Dendritic cell treated with granulocyte-macrophage colony-stimulating factor and Interleukin-4, amounts not matched to agents 40 ng/mL and 50 ng/mL, for 4 days (primary cell): ENCODE measurements around the gene CTAGE8.
"Not testable (repeated sequence)": the region's sequence is repeated elsewhere in the genome, so short reads cannot be mapped to it uniquely, and the experiment has no call there.

Experiments
- H3K27ac Mint-ChIP-seq: one replicate; pipeline ENCODE4 v1.8.0; 2022; ENCODE audit warnings: mild to moderate bottlenecking, mixed read lengths
- H3K27me3 Mint-ChIP-seq: one replicate; pipeline ENCODE4 v1.8.0; 2022; ENCODE audit warnings: mild to moderate bottlenecking, mixed read lengths
- H3K36me3 Mint-ChIP-seq: one replicate; pipeline ENCODE4 v1.8.0; 2022; ENCODE audit warnings: low read depth, mixed read lengths
- H3K4me1 Mint-ChIP-seq: one replicate; pipeline ENCODE4 v1.8.0; 2022; ENCODE audit warnings: low read depth, mixed read lengths
- H3K4me3 Mint-ChIP-seq: one replicate; pipeline ENCODE4 v1.8.0; 2022; ENCODE audit warnings: mild to moderate bottlenecking, moderate library complexity, mixed read lengths
- H3K9me3 Mint-ChIP-seq: one replicate; pipeline ENCODE4 v1.8.0; 2022; ENCODE audit warnings: mixed read lengths
- intact Hi-C: fragments of 100-400 bp; cut with micrococcal nuclease; formaldehyde crosslinking; loops from one replicate; pipeline ENCODE4 v1.15.0; 2022

The CTAGE8 gene

GRCh38 chr7:144282490-144282889 is 13.4 kb upstream of the CTAGE8 start:
- H3K27ac Mint-ChIP-seq, H3K4me1 Mint-ChIP-seq, H3K27me3 Mint-ChIP-seq, H3K9me3 Mint-ChIP-seq, H3K4me3 Mint-ChIP-seq, H3K36me3 Mint-ChIP-seq, intact Hi-C loops: not testable (repeated sequence)

GRCh38 chr7:144281981-144282380 is 12.9 kb upstream of the CTAGE8 start:
- intact Hi-C loops = not testable (repeated sequence)

GRCh38 chr7:144280010-144280409 is 10.9 kb upstream of the CTAGE8 start:
- intact Hi-C loops, H3K27ac Mint-ChIP-seq, H3K9me3 Mint-ChIP-seq, H3K4me1 Mint-ChIP-seq, H3K4me3 Mint-ChIP-seq, H3K36me3 Mint-ChIP-seq, H3K27me3 Mint-ChIP-seq: not testable (repeated sequence)

More at GRCh38 chr7:144281981-144282380, 12.9 kb upstream of the CTAGE8 start:
- not testable (repeated sequence) for H3K36me3 Mint-ChIP-seq, H3K27me3 Mint-ChIP-seq, H3K9me3 Mint-ChIP-seq, H3K4me1 Mint-ChIP-seq, H3K27ac Mint-ChIP-seq, H3K4me3 Mint-ChIP-seq

- H3K36me3 Mint-ChIP-seq, H3K9me3 Mint-ChIP-seq, H3K4me1 Mint-ChIP-seq, H3K4me3 Mint-ChIP-seq, H3K27ac Mint-ChIP-seq, H3K27me3 Mint-ChIP-seq, intact Hi-C loops: not testable (repeated sequence)
Observed at GRCh38 chr7:144275281-144275680, 6.2 kb upstream of the CTAGE8 start.

- intact Hi-C loops, H3K27ac Mint-ChIP-seq, H3K36me3 Mint-ChIP-seq, H3K4me1 Mint-ChIP-seq, H3K4me3 Mint-ChIP-seq, H3K9me3 Mint-ChIP-seq, H3K27me3 Mint-ChIP-seq: not testable (repeated sequence)
Observed at GRCh38 chr7:144264692-144265091, 4.4 kb downstream of the CTAGE8 start, which contains the start of gene OR2A7. Gene OR2A7 (minus strand): TSS chr7:144264792. CDS start chr7:144259628, 5,164 bp downstream.

- H3K27me3 Mint-ChIP-seq, intact Hi-C loops, H3K4me3 Mint-ChIP-seq, H3K27ac Mint-ChIP-seq, H3K9me3 Mint-ChIP-seq, H3K4me1 Mint-ChIP-seq, H3K36me3 Mint-ChIP-seq: not testable (repeated sequence)
Observed at GRCh38 chr7:144262128-144262527, 7.0 kb downstream of the CTAGE8 start.

DNA sequence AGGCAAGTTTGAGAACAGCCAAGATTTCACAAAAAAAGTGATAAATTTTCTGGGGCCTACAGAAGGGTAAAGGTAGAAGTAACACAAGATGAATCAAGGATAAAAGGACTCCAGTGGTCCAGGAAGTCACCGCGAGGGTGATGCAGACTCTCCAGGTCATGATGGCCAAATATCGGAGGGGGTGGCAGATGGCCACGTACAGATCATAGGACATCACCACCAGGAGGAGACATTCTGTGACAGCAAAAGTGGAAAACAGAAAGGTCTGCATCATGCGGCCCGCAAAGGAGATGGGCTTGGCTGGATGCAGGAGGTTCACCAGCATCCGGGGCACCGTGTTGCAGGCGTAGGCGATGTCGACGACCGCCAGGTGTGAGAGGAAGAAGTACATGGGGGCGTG is 10.0 kb downstream of the CTAGE8 start:
- H3K4me1 Mint-ChIP-seq, H3K27ac Mint-ChIP-seq, intact Hi-C loops, H3K9me3 Mint-ChIP-seq, H3K36me3 Mint-ChIP-seq, H3K4me3 Mint-ChIP-seq, H3K27me3 Mint-ChIP-seq: not testable (repeated sequence)

DNA sequence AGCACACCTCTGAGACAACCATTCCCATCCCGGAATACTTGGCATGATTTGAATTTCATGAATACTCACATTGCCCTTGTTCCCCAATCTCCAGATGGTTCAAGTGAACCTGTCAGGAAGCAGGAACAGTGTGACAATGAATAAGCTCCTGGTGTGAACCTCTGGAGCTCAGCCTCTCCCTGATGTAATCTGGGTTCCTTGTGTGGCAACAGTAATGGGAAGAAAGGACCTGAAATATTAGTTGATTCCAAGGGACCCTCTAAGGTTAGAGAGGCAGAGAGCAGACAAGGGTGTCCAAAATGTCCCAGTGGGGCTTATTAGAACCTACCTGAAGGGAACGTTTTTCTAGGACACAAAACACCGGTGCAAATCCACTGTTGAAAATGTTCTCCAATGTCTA is 13.0 kb downstream of the CTAGE8 start:
- Mint-ChIP-seq H3K27ac (no peak overlapping the region), H3K27me3 (no peaks in the 10 kb centered on the region), H3K4me3 (no peak overlapping the region), H3K36me3 (no peaks in the 10 kb centered on the region), H3K9me3 (no peaks in the 10 kb centered on the region), H3K4me1 (no peaks in the 10 kb centered on the region)
- intact Hi-C loops = no loop called here

DNA sequence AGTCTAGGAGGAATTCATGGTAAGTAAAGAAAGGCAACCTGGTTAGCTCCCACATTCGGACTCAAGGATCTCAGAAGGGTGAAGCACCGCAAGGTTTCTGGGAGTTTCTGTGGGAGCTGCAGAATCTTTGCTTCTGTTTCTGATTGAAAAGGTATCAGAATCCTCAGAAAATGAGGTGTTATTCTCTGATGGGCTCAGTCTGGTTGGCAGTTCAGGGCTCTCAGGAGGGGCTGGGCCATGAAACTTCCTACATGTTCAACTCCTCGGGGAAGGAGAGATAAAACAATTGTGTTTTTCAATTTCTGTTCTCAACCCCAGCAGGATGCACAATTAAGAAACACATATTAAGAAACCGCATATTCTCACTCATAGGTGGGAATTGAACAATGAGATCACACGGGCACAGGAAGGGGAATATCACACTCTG is 13.6 kb downstream of the CTAGE8 start:
- H3K4me1 Mint-ChIP-seq = no peaks in the 10 kb centered on the region
- no peak overlapping the region for H3K27ac Mint-ChIP-seq
- H3K27me3 Mint-ChIP-seq = no peaks in the 10 kb centered on the region
- no peaks in the 10 kb centered on the region for H3K36me3 Mint-ChIP-seq
- intact Hi-C loops = no loop called here
- H3K4me3 Mint-ChIP-seq = no peak overlapping the region
- no peaks in the 10 kb centered on the region for H3K9me3 Mint-ChIP-seq

DNA sequence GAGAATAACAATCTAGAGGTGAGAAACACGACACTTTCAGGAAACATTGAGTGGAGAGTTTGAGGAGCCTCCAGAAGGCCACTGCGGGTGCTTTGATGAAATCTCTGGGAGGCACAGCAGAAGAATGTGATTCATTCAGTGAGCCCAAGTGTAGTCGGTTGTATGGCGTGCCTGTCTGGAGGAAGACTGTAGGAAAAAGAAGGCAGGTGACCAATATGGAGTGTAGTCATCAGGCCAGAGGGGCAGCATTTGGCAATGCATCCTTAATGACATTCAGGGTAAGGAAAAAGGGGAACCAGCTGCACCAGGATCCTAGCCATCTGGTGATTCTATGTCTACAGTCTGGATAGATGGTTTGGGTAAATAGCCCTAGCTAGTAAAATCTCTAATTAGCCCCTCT is 16.8 kb downstream of the CTAGE8 start:
- H3K27ac Mint-ChIP-seq, H3K9me3 Mint-ChIP-seq, H3K27me3 Mint-ChIP-seq, intact Hi-C loops, H3K36me3 Mint-ChIP-seq, H3K4me3 Mint-ChIP-seq, H3K4me1 Mint-ChIP-seq: not testable (repeated sequence)

GRCh38 chr7:144247674-144248330 is 21.3 kb downstream of the CTAGE8 start:
- intact Hi-C loops, H3K9me3 Mint-ChIP-seq, H3K27ac Mint-ChIP-seq, H3K27me3 Mint-ChIP-seq, H3K4me1 Mint-ChIP-seq, H3K36me3 Mint-ChIP-seq, H3K4me3 Mint-ChIP-seq: not testable (repeated sequence)

DNA sequence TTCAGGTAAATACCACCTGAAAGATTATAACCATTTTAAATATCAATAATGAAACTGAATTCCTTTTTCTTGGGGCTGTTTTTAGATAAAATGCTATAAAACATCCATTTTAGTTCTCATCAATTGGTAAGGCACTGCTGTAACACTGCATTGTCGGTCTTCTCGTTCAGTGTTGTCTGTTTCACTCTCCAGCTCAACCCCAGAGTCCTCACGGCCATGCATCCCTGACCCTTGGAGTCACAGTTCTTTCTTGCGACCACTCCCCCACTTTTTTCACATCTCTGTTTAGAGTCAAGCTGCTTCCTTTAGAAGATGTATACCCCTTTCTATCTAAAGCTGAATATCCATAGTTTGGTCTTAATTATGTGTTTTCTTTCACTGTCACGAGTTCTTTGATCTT is 22.1 kb downstream of the CTAGE8 start:
- H3K9me3 Mint-ChIP-seq, H3K27me3 Mint-ChIP-seq, H3K27ac Mint-ChIP-seq, H3K4me1 Mint-ChIP-seq, H3K36me3 Mint-ChIP-seq, intact Hi-C loops, H3K4me3 Mint-ChIP-seq: not testable (repeated sequence)

DNA sequence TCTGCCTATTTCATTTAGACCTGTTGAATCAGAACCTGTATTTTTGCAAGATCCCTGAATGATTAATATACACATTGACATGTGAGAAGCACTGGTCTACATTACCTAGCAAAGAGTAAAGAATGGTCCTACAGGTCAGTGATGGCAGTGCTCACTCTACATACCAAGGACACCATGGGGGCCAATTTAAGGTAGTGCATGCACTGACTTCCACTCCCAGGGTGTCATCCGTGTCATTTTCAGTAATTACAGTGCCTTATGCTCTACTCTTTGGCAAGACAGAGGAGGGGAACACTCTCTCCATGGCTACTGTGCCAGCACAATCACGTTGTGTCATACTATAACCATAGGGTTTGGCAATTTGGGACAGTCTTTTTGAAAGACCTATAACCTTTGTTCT is 23.7 kb downstream of the CTAGE8 start:
- intact Hi-C loops, H3K27me3 Mint-ChIP-seq, H3K9me3 Mint-ChIP-seq, H3K36me3 Mint-ChIP-seq, H3K4me3 Mint-ChIP-seq, H3K27ac Mint-ChIP-seq, H3K4me1 Mint-ChIP-seq: not testable (repeated sequence)

DNA sequence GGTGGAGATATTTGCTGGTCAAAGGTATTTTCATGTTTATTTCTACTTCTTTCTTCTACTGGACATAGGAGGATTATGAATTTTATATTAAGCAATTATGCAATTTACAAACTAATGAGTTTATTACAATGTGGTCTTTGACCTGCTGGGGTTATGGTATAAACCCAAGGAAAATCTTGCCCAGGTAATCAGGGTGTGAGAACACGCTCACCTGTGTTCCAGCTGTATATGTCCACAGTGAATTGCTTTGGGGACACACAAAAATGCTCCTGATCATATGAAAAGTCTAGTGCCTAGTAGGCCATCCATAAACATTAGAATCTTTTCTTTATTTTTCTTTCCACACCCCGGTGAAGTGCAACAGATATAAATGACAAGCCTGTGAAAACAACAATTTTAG is 29.7 kb downstream of the CTAGE8 start, which contains the start of gene OR2A42:
OR2A42 (minus strand) TSS at position 241 of the 400 bp plus-strand sequence. CDS start 6,762 bp downstream, outside the sequence.
- H3K27me3 Mint-ChIP-seq, H3K36me3 Mint-ChIP-seq, intact Hi-C loops, H3K27ac Mint-ChIP-seq, H3K4me3 Mint-ChIP-seq, H3K4me1 Mint-ChIP-seq, H3K9me3 Mint-ChIP-seq: not testable (repeated sequence)

DNA sequence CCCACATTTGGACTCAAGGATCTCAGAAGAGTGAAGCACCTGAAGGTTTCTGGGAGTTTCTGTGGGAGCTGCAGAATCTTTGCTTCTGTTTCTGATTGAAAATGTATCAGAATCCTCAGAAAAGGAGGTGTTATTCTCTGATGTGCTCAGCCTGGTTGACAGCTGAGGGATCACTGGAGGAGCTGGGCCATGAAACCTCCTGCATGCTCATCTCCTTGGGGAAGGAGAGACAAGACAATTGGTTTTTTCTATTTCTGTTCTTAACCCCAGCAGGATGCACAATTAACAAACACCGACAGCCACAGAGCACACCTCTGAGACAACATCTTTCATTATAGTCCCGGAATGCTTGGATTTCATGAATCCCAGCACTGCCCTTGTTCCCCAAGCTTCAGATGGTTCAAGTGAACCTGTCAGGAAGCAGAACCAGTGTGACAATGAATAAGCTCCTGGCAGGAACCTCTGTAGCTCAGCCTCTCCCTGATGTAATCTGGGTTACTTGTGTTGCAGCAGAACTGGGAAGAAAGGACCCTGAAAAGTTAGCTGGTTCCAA is 30.5 kb downstream of the CTAGE8 start:
- H3K36me3 Mint-ChIP-seq, H3K4me1 Mint-ChIP-seq, H3K9me3 Mint-ChIP-seq, intact Hi-C loops, H3K4me3 Mint-ChIP-seq, H3K27ac Mint-ChIP-seq, H3K27me3 Mint-ChIP-seq: not testable (repeated sequence)
